Loucy (cell line): ENCODE data around the gene KRT4.

Experiments used
- H2AFZ ChIP-seq: fragments of 200-600 bp; sonication (generic); 2 replicates; pipeline ENCODE4 v1.6.0; 2016; ENCODE audit warnings: antibody characterized with exemption, mild to moderate bottlenecking, low read length, moderate library complexity
- H3F3A ChIP-seq: fragments of 200-600 bp; 2 replicates; pipeline ENCODE4 v1.6.0; 2016; ENCODE audit warnings: antibody characterized with exemption, low read depth, mild to moderate bottlenecking
- H3K27me3 ChIP-seq: fragments of 200-600 bp; sonication (generic); 2 replicates; pipeline ENCODE4 v1.6.1; 2014; ENCODE audit warnings: low read length, mild to moderate bottlenecking; ENCODE audit not compliant: insufficient read depth, poor library complexity, severe bottlenecking
- H3K36me3 ChIP-seq: fragments of 200-600 bp; sonication (generic); 2 replicates; pipeline ENCODE4 v1.6.1; 2016; ENCODE audit warnings: low read length; ENCODE audit not compliant: insufficient read depth
- H3K4me1 ChIP-seq: fragments of 200-600 bp; sonication (generic); 2 replicates; pipeline ENCODE4 v1.5.1; 2014; ENCODE audit warnings: low read length, mild to moderate bottlenecking; ENCODE audit not compliant: insufficient read depth, poor library complexity, severe bottlenecking
- H3K4me2 ChIP-seq: fragments of 200-600 bp; sonication (generic); 2 replicates; pipeline ENCODE4 v1.6.0; 2014; ENCODE audit warnings: antibody characterized with exemption, low read length, low read depth, mild to moderate bottlenecking; ENCODE audit not compliant: poor library complexity, severe bottlenecking
- H3K4me3 ChIP-seq: fragments of 200-600 bp; sonication (generic); 2 replicates; pipeline ENCODE4 v1.5.1; 2014; ENCODE audit warnings: low read length, mild to moderate bottlenecking, mixed read lengths; ENCODE audit not compliant: poor library complexity, severe bottlenecking
- H3K79me2 ChIP-seq: fragments of 200-600 bp; sonication (generic); 2 replicates; pipeline ENCODE4 v1.6.1; 2014; ENCODE audit warnings: low read length; ENCODE audit not compliant: insufficient read depth
- H3K9ac ChIP-seq: fragments of 200-600 bp; sonication (generic); 2 replicates; pipeline ENCODE4 v1.6.0; 2014; ENCODE audit warnings: mild to moderate bottlenecking, low read depth, low read length, moderate library complexity; ENCODE audit not compliant: poor library complexity, severe bottlenecking
- H3K9me2 ChIP-seq: fragments of 200-600 bp; sonication (generic); replicated peaks from 2 replicates; pipeline ENCODE4 v1.6.1; 2016; ENCODE audit warnings: low read depth, low read length, mixed read lengths
- H3K9me3 ChIP-seq: fragments of 200-600 bp; sonication (generic); 2 replicates; pipeline ENCODE4 v1.6.1; 2014; ENCODE audit warnings: mild to moderate bottlenecking, antibody characterized with exemption, low read length, low read depth; ENCODE audit not compliant: insufficient read depth
- H4K20me1 ChIP-seq: fragments of 200-600 bp; sonication (generic); 2 replicates; pipeline ENCODE4 v1.6.0; 2014; ENCODE audit warnings: antibody characterized with exemption, low read length, mild to moderate bottlenecking; ENCODE audit not compliant: insufficient read depth, poor library complexity, severe bottlenecking
- CTCF ChIP-seq: fragments of 200-600 bp; sonication (generic); conservative IDR thresholded peaks from 2 replicates; pipeline ENCODE4 v1.5.1; 2014; ENCODE audit warnings: mild to moderate bottlenecking, antibody characterized with exemption, low read length
- EZH2phosphoT487 ChIP-seq: fragments of 200-600 bp; IDR thresholded peaks from 2 replicates; pipeline ENCODE4 v1.6.1; 2018; ENCODE audit warnings: antibody characterized with exemption, mild to moderate bottlenecking, moderate library complexity, borderline replicate concordance

Gene KRT4

GRCh38 chr12:52845946-52846345 lies 32.0 kb upstream of the KRT4 start:
- Histone ChIP-seq H3K9me2 (no peaks in the 10 kb centered on the region), H3K4me1 (no peaks in the 10 kb centered on the region), H3K4me3 (no peak overlapping the region), H3K27me3 (no peaks in the 10 kb centered on the region), H3K36me3 (no peaks in the 10 kb centered on the region), H3K9ac (no peak overlapping the region), H2AFZ (no peak overlapping the region), H3F3A (no peaks in the 10 kb centered on the region), H4K20me1 (no peaks in the 10 kb centered on the region), H3K9me3 (no peaks in the 10 kb centered on the region), H3K79me2 (no peaks in the 10 kb centered on the region), H3K4me2 (no peak overlapping the region)
- TF ChIP-seq EZH2phosphoT487: no peak
- no peak for TF ChIP-seq CTCF

- no peaks in the 10 kb centered on the region for H4K20me1 ChIP-seq
- TF ChIP-seq EZH2phosphoT487 (no peak), CTCF (no peak)
- H3K4me1 ChIP-seq: no peaks in the 10 kb centered on the region
- no peak overlapping the region for H3K4me3 ChIP-seq
- H2AFZ ChIP-seq: no peak overlapping the region
- no peaks in the 10 kb centered on the region for H3K36me3 ChIP-seq
- H3K9me2 ChIP-seq: no peaks in the 10 kb centered on the region
- H3K9ac ChIP-seq: no peak overlapping the region
- no peaks in the 10 kb centered on the region for H3K79me2 ChIP-seq
- H3F3A ChIP-seq: no peaks in the 10 kb centered on the region
- no peaks in the 10 kb centered on the region for H3K9me3 ChIP-seq
- H3K4me2 ChIP-seq: no peak overlapping the region
- no peaks in the 10 kb centered on the region for H3K27me3 ChIP-seq
Measured at GRCh38 chr12:52844386-52844785, 30.5 kb upstream of the KRT4 start.

- Histone ChIP-seq H3K4me2 (no peak overlapping the region), H3K9me2 (no peaks in the 10 kb centered on the region), H3K36me3 (no peaks in the 10 kb centered on the region), H4K20me1 (no peaks in the 10 kb centered on the region), H3K79me2 (no peaks in the 10 kb centered on the region), H3K4me1 (peaks cover 16% of the 10 kb centered on the region), H3K27me3 (no peaks in the 10 kb centered on the region), H3K4me3 (no peak overlapping the region), H3K9ac (no peak overlapping the region), H2AFZ (no peak overlapping the region), H3F3A (no peaks in the 10 kb centered on the region), H3K9me3 (no peaks in the 10 kb centered on the region)
- TF ChIP-seq CTCF (no peak), EZH2phosphoT487 (no peak)
Measured at GRCh38 chr12:52839436-52840105, 25.7 kb upstream of the KRT4 start.
